GM12875 (cell line): ENCODE results near the gene TMSB10.

ENCODE experiments used
- H3K4me3 ChIP-seq: one replicate; pipeline ENCODE4 v1.5.1; 2011; ENCODE audit warnings: low read depth, low read length, control low read depth
- TF ChIP-seq, protein P1 (sequence below): IDR thresholded peaks from 2 replicates; pipeline ENCODE4 v1.5.1; 2011; ENCODE audit warnings: low read depth, mild to moderate bottlenecking, control low read depth, inconsistent platforms, low read length, moderate library complexity, borderline replicate concordance; ENCODE audit not compliant: insufficient read depth

The TMSB10 gene

DNA sequence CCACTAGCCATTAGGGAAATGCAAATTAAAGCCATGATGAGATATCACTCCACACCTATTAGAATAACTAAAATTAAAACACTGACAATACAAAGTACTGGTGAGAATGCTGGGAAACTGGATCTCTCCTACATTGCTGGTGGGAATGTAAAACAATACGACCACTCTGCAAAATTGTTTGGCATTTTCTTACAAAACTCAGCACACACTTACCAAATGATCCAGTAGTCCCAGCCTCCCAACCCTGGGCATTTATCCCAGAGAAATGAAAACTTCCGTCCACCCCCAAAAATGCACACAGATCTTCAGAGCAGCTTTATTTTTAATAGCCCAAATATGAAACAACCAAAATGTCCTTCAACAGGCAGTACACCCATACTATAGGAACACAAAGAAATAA, 8.9 kb upstream of the TMSB10 start:
- H3K4me3 ChIP-seq = no peak overlapping the region
- TF ChIP-seq, protein P1, sequence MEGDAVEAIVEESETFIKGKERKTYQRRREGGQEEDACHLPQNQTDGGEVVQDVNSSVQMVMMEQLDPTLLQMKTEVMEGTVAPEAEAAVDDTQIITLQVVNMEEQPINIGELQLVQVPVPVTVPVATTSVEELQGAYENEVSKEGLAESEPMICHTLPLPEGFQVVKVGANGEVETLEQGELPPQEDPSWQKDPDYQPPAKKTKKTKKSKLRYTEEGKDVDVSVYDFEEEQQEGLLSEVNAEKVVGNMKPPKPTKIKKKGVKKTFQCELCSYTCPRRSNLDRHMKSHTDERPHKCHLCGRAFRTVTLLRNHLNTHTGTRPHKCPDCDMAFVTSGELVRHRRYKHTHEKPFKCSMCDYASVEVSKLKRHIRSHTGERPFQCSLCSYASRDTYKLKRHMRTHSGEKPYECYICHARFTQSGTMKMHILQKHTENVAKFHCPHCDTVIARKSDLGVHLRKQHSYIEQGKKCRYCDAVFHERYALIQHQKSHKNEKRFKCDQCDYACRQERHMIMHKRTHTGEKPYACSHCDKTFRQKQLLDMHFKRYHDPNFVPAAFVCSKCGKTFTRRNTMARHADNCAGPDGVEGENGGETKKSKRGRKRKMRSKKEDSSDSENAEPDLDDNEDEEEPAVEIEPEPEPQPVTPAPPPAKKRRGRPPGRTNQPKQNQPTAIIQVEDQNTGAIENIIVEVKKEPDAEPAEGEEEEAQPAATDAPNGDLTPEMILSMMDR = no peak

DNA sequence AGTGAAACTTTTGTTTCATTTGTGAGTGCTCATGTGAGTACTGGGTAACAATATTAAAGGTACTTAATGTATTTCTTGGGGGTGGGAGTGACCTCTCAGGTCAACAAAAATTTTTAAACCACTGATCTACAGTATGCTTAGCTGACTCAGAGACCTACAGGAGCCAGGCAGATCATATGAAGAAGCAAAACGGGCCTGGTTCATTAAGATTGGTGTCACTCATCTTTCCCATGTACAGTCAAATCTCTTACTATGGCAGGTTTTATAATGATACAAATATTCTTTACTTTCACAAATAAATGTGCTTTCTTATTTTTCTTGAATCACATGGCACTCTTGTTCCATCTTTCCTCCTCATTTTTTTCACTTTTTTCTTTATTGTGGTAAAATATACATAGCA, 7.7 kb upstream of the TMSB10 start:
- TF ChIP-seq, protein P1 = no peak
- H3K4me3 ChIP-seq = no peak overlapping the region

DNA sequence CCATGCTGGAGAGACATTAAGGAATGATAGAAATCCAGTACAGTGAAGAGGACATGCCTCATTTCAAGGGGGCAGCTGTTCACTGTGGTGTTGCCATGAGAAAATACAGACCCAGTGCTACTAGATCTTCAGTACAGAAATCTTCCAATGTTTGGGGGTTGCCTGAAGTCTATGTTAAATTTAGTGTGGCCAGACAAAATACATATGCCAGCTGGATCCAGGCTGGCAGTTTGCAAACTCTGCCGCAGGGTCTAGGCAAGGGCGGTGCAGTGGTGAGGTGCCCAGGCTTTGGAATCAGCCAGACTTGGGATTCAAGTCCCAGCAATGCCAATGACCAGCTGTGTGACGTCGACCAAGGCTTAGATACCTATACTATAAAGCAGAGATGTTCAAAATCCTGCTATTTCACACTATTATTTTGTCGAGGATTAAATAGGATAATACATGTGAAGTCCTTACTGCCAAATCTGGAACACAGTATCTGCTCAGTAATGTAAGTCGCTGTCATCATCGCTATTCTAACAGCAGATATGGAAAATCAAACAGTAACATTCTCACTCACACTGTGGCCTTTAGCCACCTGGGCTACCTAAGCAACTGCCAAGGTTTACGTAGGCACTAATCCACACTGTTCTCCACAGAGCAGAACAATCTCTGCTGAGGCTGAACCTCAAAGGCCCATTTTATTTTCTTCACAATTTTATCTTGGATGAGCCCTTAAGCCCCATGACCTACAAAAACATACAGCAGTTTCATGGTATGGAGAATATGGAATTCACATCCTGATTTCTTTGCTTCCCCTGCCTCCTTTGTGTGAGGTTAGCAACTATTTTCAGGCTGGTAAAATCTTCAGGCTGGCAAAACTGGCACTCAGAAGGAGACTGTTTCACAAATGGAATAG, 5.9 kb upstream of the TMSB10 start:
- H3K4me3 ChIP-seq = no peak overlapping the region
- TF ChIP-seq, protein P1 = no peak

DNA sequence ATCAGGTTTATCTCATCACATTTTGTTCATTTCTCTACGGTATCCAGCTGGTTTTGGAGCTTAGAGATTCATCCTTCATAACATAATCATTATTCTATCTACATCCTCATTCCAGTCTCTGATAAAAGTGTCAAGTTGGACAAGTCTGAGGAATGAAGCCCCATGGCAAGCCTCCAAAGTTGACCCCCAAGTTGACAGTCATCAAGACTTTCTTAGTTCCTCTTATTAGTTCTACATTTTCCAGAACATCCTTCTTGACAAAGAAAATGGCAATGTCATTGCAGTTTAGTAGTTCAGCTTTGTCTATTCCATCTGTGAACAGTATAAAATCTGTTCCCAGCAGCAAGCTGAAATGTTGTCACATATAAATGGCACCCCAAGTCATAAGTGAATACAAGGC, 4.5 kb upstream of the TMSB10 start:
- H3K4me3 ChIP-seq = no peak overlapping the region
- TF ChIP-seq, protein P1 = no peak

DNA sequence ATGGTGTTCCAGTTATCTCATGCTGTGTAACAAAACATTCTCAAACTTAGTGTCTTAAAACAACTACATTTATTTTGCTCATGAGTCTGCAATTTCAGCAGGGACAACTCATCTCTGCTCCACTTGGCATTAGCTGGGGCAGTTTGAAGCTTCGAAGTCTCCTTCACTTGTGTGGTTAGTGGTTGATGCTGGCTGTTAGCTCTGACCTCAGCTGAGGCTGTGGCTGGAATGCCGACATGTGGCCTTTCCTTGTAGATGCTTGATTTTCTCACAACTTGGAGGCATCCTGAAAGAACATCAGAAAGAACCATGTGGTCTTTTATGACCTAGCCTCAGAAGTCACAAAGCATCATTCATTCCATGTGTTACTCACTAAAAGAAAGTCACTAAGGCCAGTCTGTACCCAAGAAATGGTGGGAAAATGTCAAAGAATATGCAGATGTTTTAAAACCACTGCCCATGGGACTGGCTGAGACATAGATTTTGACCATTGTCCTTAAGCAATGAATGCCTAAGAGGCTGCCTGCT, 3.8 kb upstream of the TMSB10 start:
- TF ChIP-seq, protein P1 = no peak

DNA sequence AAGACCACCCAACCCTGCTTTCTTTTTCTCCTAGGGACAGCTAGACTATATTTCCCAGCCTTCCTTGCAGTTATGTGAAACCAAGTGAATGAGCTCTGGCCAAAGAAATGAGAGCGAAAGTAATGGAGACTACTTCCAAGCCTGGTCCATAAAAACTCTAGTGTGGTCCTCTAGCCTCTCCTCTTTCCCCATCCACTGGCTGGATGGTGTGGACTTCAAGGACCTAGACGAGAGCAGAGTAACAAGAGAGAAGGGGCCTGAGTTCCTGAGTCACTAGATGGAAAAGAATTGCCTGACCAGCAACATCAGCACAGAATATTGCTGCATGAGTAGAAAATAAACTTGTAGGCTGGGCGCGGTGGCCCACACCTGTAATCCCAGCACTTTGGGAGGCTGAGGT, 2.9 kb upstream of the TMSB10 start:
- no peak overlapping the region for H3K4me3 ChIP-seq
- TF ChIP-seq, protein P1 = no peak

More for the DNA sequence above, 3.8 kb upstream of the TMSB10 start:
- no peak overlapping the region for H3K4me3 ChIP-seq

DNA sequence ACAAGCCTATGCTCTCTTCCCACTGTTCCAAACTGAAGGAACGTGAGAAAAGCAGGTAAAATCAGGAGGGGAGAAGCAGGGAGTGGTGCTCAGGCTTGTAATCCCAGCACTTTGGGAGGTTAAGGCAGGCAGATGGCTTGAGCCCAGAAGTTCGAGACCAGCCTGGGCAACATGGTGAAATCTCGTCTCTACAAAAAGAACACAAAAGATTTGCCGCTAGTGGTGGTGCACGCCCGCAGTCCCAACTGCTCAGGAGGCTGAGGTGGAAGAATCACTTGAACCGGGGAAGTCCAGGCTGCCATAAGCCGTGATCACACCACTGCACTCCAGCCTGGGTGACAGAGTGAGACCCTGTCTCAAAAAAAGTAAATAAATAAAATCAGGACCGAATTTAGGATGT, 1.3 kb upstream of the TMSB10 start:
- no peak overlapping the region for H3K4me3 ChIP-seq
- TF ChIP-seq, protein P1 = no peak
